GM12892 (cell line): ENCODE results near the gene ELOVL2.

Source experiments
- POLR2A ChIP-seq: IDR thresholded peaks from 2 replicates; pipeline ENCODE4 v1.6.1; 2011; ENCODE audit warnings: low read depth, low read length, control low read depth
- POLR2AphosphoS5 ChIP-seq: IDR thresholded peaks from 2 replicates; pipeline ENCODE4 v1.6.1; 2011; ENCODE audit warnings: low read depth, low read length, control low read depth
- TAF1 ChIP-seq: IDR thresholded peaks from 2 replicates; pipeline ENCODE4 v1.6.1; 2011; ENCODE audit warnings: low read depth, mild to moderate bottlenecking, control low read depth, low read length, borderline replicate concordance

DNA sequence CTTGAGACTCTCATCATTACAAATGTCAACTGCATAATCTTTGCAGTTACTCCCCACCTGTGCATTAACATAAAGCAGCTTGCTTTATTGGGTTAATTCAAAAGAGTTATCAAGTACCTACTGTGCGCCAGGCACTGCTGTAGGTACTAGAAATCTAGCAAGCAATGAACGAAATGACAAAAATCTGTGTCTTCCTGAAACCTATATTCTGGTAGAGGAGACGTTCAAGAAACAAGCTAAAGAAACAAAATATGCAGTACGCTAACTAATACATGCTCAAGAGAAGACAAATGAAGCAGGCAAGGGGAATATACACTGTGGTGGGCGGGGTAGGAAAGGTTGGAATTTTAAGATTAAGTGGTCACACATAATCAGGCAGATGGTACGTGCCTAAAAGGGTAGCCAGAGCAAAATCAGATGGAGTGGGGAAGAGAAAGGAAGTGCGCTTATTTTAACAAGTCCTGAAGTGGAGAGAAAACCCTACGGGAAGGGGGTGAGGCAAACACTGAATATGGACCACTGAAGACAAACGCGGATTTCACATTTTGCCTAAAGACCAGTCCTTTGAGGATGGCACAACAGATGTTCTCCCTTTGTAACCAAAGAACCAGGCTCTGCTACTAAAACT, 1.2 kb downstream of the ELOVL2 start:
- TF ChIP-seq POLR2A = no peak
- TF ChIP-seq POLR2AphosphoS5 = no peak
- no peak for TF ChIP-seq TAF1
